Natural killer cell (primary cell): ENCODE results near the gene ITM2C. TPM values are rescaled to one million over a fixed set of nuclear protein-coding genes. Genes with fewer than 3 reads are reported as not detected.

Experiments
- ATAC-seq, 3 donors: fragments of 150-1000 bp in 2 of 3; fragments of 200-7000 bp in 1 of 3; cut with Tn5 transposase; 1 replicate in 1 of 3; 2 replicates in 2 of 3; pipeline ENCODE4 v1.10.0; 2021; ENCODE audit warnings: mild to moderate bottlenecking in 2 of 3, moderate library complexity in 2 of 3
- DNase-seq, 2 donors: peaks; one replicate each; pipeline versions ENCODE4 v3.0.0 to v3.0.0-alpha.2; 2013 to 2021; ENCODE audit warnings: mixed read lengths in 1 of 2
- H3K27ac ChIP-seq: one replicate; pipeline ENCODE4 v1.5.1; 2013; ENCODE audit warnings: mild to moderate bottlenecking, low read length
- H3K27me3 ChIP-seq: one replicate; pipeline ENCODE4 v1.6.1; 2013; ENCODE audit warnings: low read length; ENCODE audit not compliant: control insufficient read depth, insufficient read depth
- H3K36me3 ChIP-seq: one replicate; pipeline ENCODE4 v1.6.1; 2013; ENCODE audit warnings: low read length; ENCODE audit not compliant: control insufficient read depth, insufficient read depth
- H3K4me1 ChIP-seq: one replicate; pipeline ENCODE4 v1.6.1; 2013; ENCODE audit warnings: low read length; ENCODE audit not compliant: control insufficient read depth, insufficient read depth
- H3K4me3 ChIP-seq: one replicate; pipeline ENCODE4 v1.5.1; 2013; ENCODE audit warnings: low read length
- H3K9me3 ChIP-seq: one replicate; pipeline ENCODE4 v1.6.1; 2013; ENCODE audit warnings: low read length; ENCODE audit not compliant: control insufficient read depth, insufficient read depth
- H3K27ac Mint-ChIP-seq, 2 donors: one replicate each; pipeline ENCODE4 v1.8.0; 2022; ENCODE audit warnings: mild to moderate bottlenecking in 2 of 2, mixed read lengths in 2 of 2, moderate library complexity in 1 of 2
- H3K27me3 Mint-ChIP-seq, 2 donors: one replicate each; pipeline ENCODE4 v1.8.0; 2022; ENCODE audit warnings: low read depth in 2 of 2, mixed read lengths in 2 of 2
- H3K36me3 Mint-ChIP-seq: one replicate; pipeline ENCODE4 v1.8.0; 2022; ENCODE audit warnings: mixed read lengths
- H3K4me1 Mint-ChIP-seq, 2 donors: one replicate each; pipeline ENCODE4 v1.8.0; 2022; ENCODE audit warnings: mixed read lengths in 2 of 2
- H3K4me3 Mint-ChIP-seq: one replicate; pipeline ENCODE4 v1.8.0; 2022; ENCODE audit warnings: mild to moderate bottlenecking, moderate library complexity, mixed read lengths
- H3K9me3 Mint-ChIP-seq, 2 donors: one replicate each; pipeline ENCODE4 v1.8.0; 2022; ENCODE audit warnings: mixed read lengths in 2 of 2
- CTCF ChIP-seq: fragments of 200-600 bp; IDR thresholded peaks from one replicate; pipeline ENCODE4 v1.8.0; 2022; ENCODE audit warnings: antibody characterized with exemption
- WGBS: methylation state at CpG from one replicate; pipeline ENCODE4 v1.1.7; 2013; ENCODE audit warnings: missing lambda C conversion rate; ENCODE audit not compliant: insufficient coverage; 5-methylcytosine and 5-hydroxymethylcytosine counted together
- intact Hi-C: fragments of 100-400 bp; cut with micrococcal nuclease; formaldehyde crosslinking; loops from one replicate; pipeline ENCODE4 v1.14.2; 2022
- total RNA-seq, 4 donors: library from RNA; stranded (reverse); fragments of 120-200 nt in 1 of 4; gene quantifications; one replicate each; pipeline versions ENCODE4 v1.2.3 to v1.2.4, GENCODE V29; 2013 to 2022

ITM2C gene
- total RNA-seq, 3 donors from 2014 or later (not counting 1 experiment from before 2014, with no cell fraction given) = 4.7 to 36.3 (median 5.1) TPM

GRCh38 chr2:230849633-230850357 lies 14.9 kb upstream of the ITM2C start:
- peaks cover 7% of the 10 kb centered on the region for H3K4me1 ChIP-seq
- Mint-ChIP-seq H3K4me3 (no peak overlapping the region), H3K4me1 (peaks cover 10 to 13% of the 10 kb centered on the region in 2 donors), H3K36me3 (no peaks in the 10 kb centered on the region), H3K27ac (no peak overlapping the region), H3K27me3 (peaks cover 57 to 88% of the 10 kb centered on the region in 2 donors), H3K9me3 (no peaks in the 10 kb centered on the region)
- no peaks in the 10 kb centered on the region for H3K9me3 ChIP-seq
- peaks cover 21% of the 10 kb centered on the region for H3K27me3 ChIP-seq
- DNase-seq = peak; percentile 74 to 77
- peak; percentile 40 to 65 (median 60) for ATAC-seq
- TF ChIP-seq CTCF = peak; percentile 94
- WGBS = 66% methylated on average over 40 of the region's 40 CpGs
- intact Hi-C loops = no loop called here
- H3K27ac ChIP-seq = no peak overlapping the region
- H3K4me3 ChIP-seq = no peak overlapping the region
- H3K36me3 ChIP-seq = no peaks in the 10 kb centered on the region

GRCh38 chr2:230850358-230850658 lies 14.4 kb upstream of the ITM2C start:
- Histone ChIP-seq H3K36me3 (no peaks in the 10 kb centered on the region), H3K27ac (no peak overlapping the region), H3K4me1 (peaks cover 7% of the 10 kb centered on the region), H3K4me3 (no peak overlapping the region), H3K27me3 (peaks cover 22% of the 10 kb centered on the region), H3K9me3 (no peaks in the 10 kb centered on the region)
- Mint-ChIP-seq H3K27ac (no peak overlapping the region), H3K27me3 (peaks cover 58 to 88% of the 10 kb centered on the region in 2 donors), H3K36me3 (no peaks in the 10 kb centered on the region), H3K9me3 (no peaks in the 10 kb centered on the region), H3K4me3 (no peak overlapping the region), H3K4me1 (peaks cover 10 to 13% of the 10 kb centered on the region in 2 donors)
- ATAC-seq (no peak), DNase-seq (no peak)
- WGBS = 85% methylated on average over 7 of the region's 7 CpGs
- intact Hi-C loops = no loop called here
- TF ChIP-seq CTCF = peak; percentile 28

GRCh38 chr2:230852113-230852512 lies 12.6 kb upstream of the ITM2C start:
- H3K27me3 Mint-ChIP-seq = peaks cover 65 to 88% of the 10 kb centered on the region in 2 donors
- Histone ChIP-seq H3K36me3 (no peaks in the 10 kb centered on the region), H3K9me3 (no peaks in the 10 kb centered on the region), H3K4me1 (peaks cover 7% of the 10 kb centered on the region), H3K27me3 (peaks cover 27% of the 10 kb centered on the region), H3K4me3 (no peak overlapping the region), H3K27ac (no peak overlapping the region)
- intact Hi-C loops = no loop called here
- no peak overlapping the region for H3K27ac Mint-ChIP-seq
- H3K4me3 Mint-ChIP-seq = no peak overlapping the region
- no peaks in the 10 kb centered on the region for H3K9me3 Mint-ChIP-seq
- ATAC-seq (no peak), DNase-seq (no peak)
- no peak for TF ChIP-seq CTCF
- 91% methylated on average over 3 of the region's 4 CpGs for WGBS
- H3K36me3 Mint-ChIP-seq = no peaks in the 10 kb centered on the region
- peaks cover 10 to 13% of the 10 kb centered on the region in 2 donors for H3K4me1 Mint-ChIP-seq
